Activated naive CD8-positive, alpha-beta T cell treated with anti-CD3 and anti-CD28 coated beads for 36 hours (primary cell): ENCODE measurements around the gene ZNF827. TPM values are rescaled to one million over a fixed set of nuclear protein-coding genes. Genes with fewer than 3 reads are reported as not detected.

Experiments
- DNase-seq: peaks from one replicate; pipeline ENCODE4 v3.0.0; 2021
- H3K27ac Mint-ChIP-seq: one replicate; pipeline ENCODE4 v1.8.0; 2022; ENCODE audit warnings: mild to moderate bottlenecking, moderate library complexity, mixed read lengths
- H3K27me3 Mint-ChIP-seq: one replicate; pipeline ENCODE4 v1.8.0; 2022; ENCODE audit warnings: mild to moderate bottlenecking, mixed read lengths
- H3K36me3 Mint-ChIP-seq: one replicate; pipeline ENCODE4 v1.8.0; 2021; ENCODE audit warnings: mild to moderate bottlenecking, mixed read lengths
- H3K4me1 Mint-ChIP-seq: one replicate; pipeline ENCODE4 v1.8.0; 2021; ENCODE audit warnings: mixed read lengths
- H3K4me3 Mint-ChIP-seq: one replicate; pipeline ENCODE4 v1.8.0; 2022; ENCODE audit warnings: mild to moderate bottlenecking, moderate library complexity, mixed read lengths
- H3K9me3 Mint-ChIP-seq: one replicate; pipeline ENCODE4 v1.8.0; 2022; ENCODE audit warnings: mixed read lengths
- total RNA-seq, 2 experiments: library from RNA; stranded (reverse); gene quantifications; one replicate each; pipeline ENCODE4 v1.2.3, GENCODE V29; 2021

The ZNF827 gene
- total RNA-seq, 2 experiments from 2014 or later, result 22.8 to 23.0 TPM

DNA sequence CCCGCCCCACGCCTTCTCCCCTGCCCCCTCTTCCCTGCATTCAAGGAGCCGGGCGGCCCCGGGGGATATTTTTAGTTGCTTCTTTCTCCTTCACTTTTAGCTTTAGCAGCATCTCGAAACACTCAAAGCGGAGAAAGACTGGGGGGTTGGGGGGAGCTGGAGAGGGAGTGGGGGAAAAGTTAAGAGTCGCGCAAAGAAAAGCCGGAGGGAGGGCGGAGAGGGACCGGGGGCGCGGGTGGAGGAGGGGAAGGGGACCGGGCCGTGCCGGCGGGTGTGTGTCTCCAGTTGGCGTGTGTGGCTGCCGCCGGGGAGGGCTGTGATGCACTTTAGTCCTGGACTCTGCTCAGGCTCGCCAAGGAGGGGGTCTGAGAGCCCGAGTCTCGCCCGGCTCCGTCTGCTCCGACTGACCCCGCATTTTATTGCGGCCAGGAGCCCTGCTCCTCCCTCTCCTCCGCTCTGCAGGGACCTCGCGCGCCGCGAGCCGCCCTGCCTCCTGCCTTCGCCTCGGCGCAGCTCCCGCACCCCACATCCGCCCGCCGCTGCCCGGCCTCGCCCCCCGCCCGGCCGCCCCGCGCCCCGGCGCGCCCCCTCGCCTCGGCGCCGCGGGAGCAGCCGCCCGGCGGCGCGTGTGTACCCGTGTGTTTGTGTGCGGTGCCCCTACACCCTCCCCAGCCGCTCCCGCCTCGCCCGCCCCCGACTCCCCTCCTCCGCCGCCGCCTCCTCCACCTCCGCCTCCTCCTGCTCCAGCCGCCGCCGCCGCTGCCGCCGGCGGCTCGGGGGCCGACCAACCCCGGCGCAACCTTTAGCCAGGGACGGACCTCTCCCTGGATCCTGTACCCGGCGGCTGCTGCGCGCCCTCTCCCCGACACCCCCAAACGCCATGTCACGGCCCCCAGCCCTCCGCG is 1.4 kb downstream of the ZNF827 start:
- peaks cover 45% of the 10 kb centered on the region for H3K4me1 Mint-ChIP-seq
- H3K9me3 Mint-ChIP-seq, result no peaks in the 10 kb centered on the region
- peaks cover 30% of the 10 kb centered on the region for H3K36me3 Mint-ChIP-seq
- no peaks in the 10 kb centered on the region for H3K27me3 Mint-ChIP-seq
- H3K27ac Mint-ChIP-seq, result peak overlapping the region; percentile 96
- DNase-seq, result peak; percentile 56
- peak overlapping the region; percentile 92 for H3K4me3 Mint-ChIP-seq

GRCh38 chr4:145936142-145936996 is 2.3 kb downstream of the ZNF827 start:
- peak; percentile 68 for DNase-seq
- H3K36me3 Mint-ChIP-seq, result peaks cover 32% of the 10 kb centered on the region
- H3K4me3 Mint-ChIP-seq, result peak overlapping the region; percentile 92
- peak overlapping the region; percentile 96 for H3K27ac Mint-ChIP-seq
- H3K9me3 Mint-ChIP-seq, result no peaks in the 10 kb centered on the region
- H3K4me1 Mint-ChIP-seq, result peaks cover 49% of the 10 kb centered on the region
- no peaks in the 10 kb centered on the region for H3K27me3 Mint-ChIP-seq

DNA sequence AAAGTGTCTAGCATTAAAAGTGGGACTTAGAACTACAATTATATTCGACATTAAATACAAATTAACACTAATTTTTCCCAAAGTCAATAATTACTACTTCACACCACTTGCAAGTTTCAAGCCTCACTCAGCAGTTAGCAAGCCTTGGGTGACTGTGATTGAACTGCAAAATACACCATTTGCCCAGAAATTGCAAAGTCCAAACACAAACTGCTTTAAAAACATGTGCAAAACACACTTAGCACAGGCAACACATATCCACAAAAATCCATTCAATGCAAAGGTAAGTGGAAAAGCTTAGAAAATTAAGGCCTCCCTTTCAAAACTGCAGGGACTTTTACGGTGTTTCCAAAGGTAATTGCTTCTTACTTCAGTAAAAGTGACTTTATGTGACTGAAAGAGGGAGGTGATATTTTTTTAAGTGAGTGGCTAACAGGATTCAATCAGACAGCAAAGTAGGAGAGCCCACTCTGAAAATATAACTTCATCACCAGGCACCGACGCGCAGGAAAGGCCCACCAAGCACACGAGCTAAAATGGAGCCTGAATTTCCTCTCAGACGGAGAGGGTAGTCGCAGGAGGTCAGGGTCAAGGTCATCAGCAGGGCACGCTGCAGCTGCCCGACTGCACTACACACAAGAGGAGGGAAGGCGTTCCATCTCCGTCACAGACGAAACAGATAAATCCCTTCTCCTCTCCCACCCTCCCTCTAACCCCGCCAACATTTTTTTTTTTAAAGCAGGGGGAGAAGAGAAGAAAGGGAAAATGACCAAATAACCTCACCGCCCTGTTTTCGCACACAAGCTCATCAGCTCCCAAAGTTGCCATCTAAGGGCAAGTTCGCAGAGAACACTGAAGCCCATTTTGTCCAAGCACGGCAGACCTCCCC is 3.1 kb downstream of the ZNF827 start:
- Mint-ChIP-seq H3K4me3 (peak overlapping the region; percentile 92), H3K9me3 (no peaks in the 10 kb centered on the region), H3K36me3 (peaks cover 32% of the 10 kb centered on the region), H3K27ac (peak overlapping the region; percentile 96), H3K27me3 (no peaks in the 10 kb centered on the region), H3K4me1 (peaks cover 52% of the 10 kb centered on the region)
- DNase-seq, result peak; percentile 40

GRCh38 chr4:145934434-145935047 is 4.1 kb downstream of the ZNF827 start:
- Mint-ChIP-seq H3K27ac (peak overlapping the region; percentile 96), H3K36me3 (peaks cover 32% of the 10 kb centered on the region)
- no peak for DNase-seq

GRCh38 chr4:145933134-145933533 is 5.5 kb downstream of the ZNF827 start:
- no peaks in the 10 kb centered on the region for H3K27me3 Mint-ChIP-seq
- no peak overlapping the region for H3K4me3 Mint-ChIP-seq
- H3K36me3 Mint-ChIP-seq, result peaks cover 39% of the 10 kb centered on the region
- no peaks in the 10 kb centered on the region for H3K9me3 Mint-ChIP-seq
- DNase-seq, result no peak
- no peak overlapping the region for H3K27ac Mint-ChIP-seq
- H3K4me1 Mint-ChIP-seq, result peaks cover 53% of the 10 kb centered on the region

More at GRCh38 chr4:145934434-145935047, 4.1 kb downstream of the ZNF827 start:
- H3K9me3 Mint-ChIP-seq, result no peaks in the 10 kb centered on the region
- peak overlapping the region; percentile 92 for H3K4me3 Mint-ChIP-seq
- H3K27me3 Mint-ChIP-seq, result no peaks in the 10 kb centered on the region
- H3K4me1 Mint-ChIP-seq, result peaks cover 51% of the 10 kb centered on the region

- H3K4me1 Mint-ChIP-seq, result peaks cover 60% of the 10 kb centered on the region
- H3K27ac Mint-ChIP-seq, result no peak overlapping the region
- H3K4me3 Mint-ChIP-seq, result no peak overlapping the region
- no peaks in the 10 kb centered on the region for H3K27me3 Mint-ChIP-seq
- no peaks in the 10 kb centered on the region for H3K9me3 Mint-ChIP-seq
- H3K36me3 Mint-ChIP-seq, result peaks cover 47% of the 10 kb centered on the region
- no peak for DNase-seq
Observed at GRCh38 chr4:145931403-145931802, 7.2 kb downstream of the ZNF827 start.

GRCh38 chr4:145930592-145930991 is 8.0 kb downstream of the ZNF827 start:
- H3K4me1 Mint-ChIP-seq, result peaks cover 60% of the 10 kb centered on the region
- no peak overlapping the region for H3K4me3 Mint-ChIP-seq
- H3K36me3 Mint-ChIP-seq, result peaks cover 51% of the 10 kb centered on the region
- no peaks in the 10 kb centered on the region for H3K27me3 Mint-ChIP-seq
- peaks cover 8% of the 10 kb centered on the region for H3K9me3 Mint-ChIP-seq
- H3K27ac Mint-ChIP-seq, result no peak overlapping the region
- no peak for DNase-seq

GRCh38 chr4:145929415-145930178 is 9.0 kb downstream of the ZNF827 start:
- peaks cover 17% of the 10 kb centered on the region for H3K9me3 Mint-ChIP-seq
- no peak overlapping the region for H3K27ac Mint-ChIP-seq
- peaks cover 53% of the 10 kb centered on the region for H3K36me3 Mint-ChIP-seq
- H3K27me3 Mint-ChIP-seq, result no peaks in the 10 kb centered on the region
- peaks cover 55% of the 10 kb centered on the region for H3K4me1 Mint-ChIP-seq
- H3K4me3 Mint-ChIP-seq, result no peak overlapping the region
- no peak for DNase-seq

GRCh38 chr4:145928748-145929147 is 9.9 kb downstream of the ZNF827 start:
- peaks cover 59% of the 10 kb centered on the region for H3K36me3 Mint-ChIP-seq

GRCh38 chr4:145927030-145927429 is 11.6 kb downstream of the ZNF827 start:
- H3K36me3 Mint-ChIP-seq, result peaks cover 51% of the 10 kb centered on the region
- no peaks in the 10 kb centered on the region for H3K27me3 Mint-ChIP-seq
- no peak for DNase-seq
- peaks cover 22% of the 10 kb centered on the region for H3K9me3 Mint-ChIP-seq
- no peak overlapping the region for H3K27ac Mint-ChIP-seq
- peaks cover 47% of the 10 kb centered on the region for H3K4me1 Mint-ChIP-seq
- H3K4me3 Mint-ChIP-seq, result no peak overlapping the region

More at GRCh38 chr4:145928748-145929147, 9.9 kb downstream of the ZNF827 start:
- Mint-ChIP-seq H3K27me3 (no peaks in the 10 kb centered on the region), H3K9me3 (peaks cover 22% of the 10 kb centered on the region), H3K4me1 (peaks cover 51% of the 10 kb centered on the region), H3K4me3 (no peak overlapping the region), H3K27ac (no peak overlapping the region)
- no peak for DNase-seq

GRCh38 chr4:145921231-145921630 is 17.4 kb downstream of the ZNF827 start:
- no peak for DNase-seq
- peaks cover 48% of the 10 kb centered on the region for H3K4me1 Mint-ChIP-seq
- no peak overlapping the region for H3K4me3 Mint-ChIP-seq
- no peak overlapping the region for H3K27ac Mint-ChIP-seq
- peaks cover 57% of the 10 kb centered on the region for H3K36me3 Mint-ChIP-seq
- H3K27me3 Mint-ChIP-seq, result no peaks in the 10 kb centered on the region
- peaks cover 20% of the 10 kb centered on the region for H3K9me3 Mint-ChIP-seq

DNA sequence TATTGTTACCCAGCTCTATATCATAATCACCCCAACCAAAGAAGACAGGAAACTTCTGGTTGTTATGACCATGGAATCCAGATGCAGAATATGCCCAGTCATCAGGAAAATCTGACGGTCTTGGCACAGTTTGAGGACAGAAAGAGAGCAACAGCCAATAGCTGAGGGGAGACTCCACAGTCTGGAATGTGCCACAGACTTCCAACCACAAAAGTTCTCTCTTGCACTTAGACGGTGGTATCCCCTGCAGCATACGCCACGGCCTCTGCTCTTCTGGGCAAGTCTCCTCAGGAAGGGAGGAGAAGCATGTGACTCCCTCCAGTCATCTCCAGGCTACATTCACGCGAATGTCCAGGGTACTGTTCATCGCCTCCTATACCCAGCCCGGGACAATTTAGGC is 18.4 kb downstream of the ZNF827 start:
- no peak overlapping the region for H3K27ac Mint-ChIP-seq
- H3K36me3 Mint-ChIP-seq, result peaks cover 56% of the 10 kb centered on the region
- H3K4me3 Mint-ChIP-seq, result no peak overlapping the region
- H3K9me3 Mint-ChIP-seq, result peaks cover 11% of the 10 kb centered on the region
- peaks cover 55% of the 10 kb centered on the region for H3K4me1 Mint-ChIP-seq
- no peaks in the 10 kb centered on the region for H3K27me3 Mint-ChIP-seq
- no peak for DNase-seq

- H3K9me3 Mint-ChIP-seq, result no peaks in the 10 kb centered on the region
- H3K36me3 Mint-ChIP-seq, result peaks cover 51% of the 10 kb centered on the region
- DNase-seq, result no peak
- peaks cover 40% of the 10 kb centered on the region for H3K4me1 Mint-ChIP-seq
- no peaks in the 10 kb centered on the region for H3K27me3 Mint-ChIP-seq
- no peak overlapping the region for H3K4me3 Mint-ChIP-seq
- no peak overlapping the region for H3K27ac Mint-ChIP-seq
Observed at GRCh38 chr4:145912376-145912775, 26.2 kb downstream of the ZNF827 start.
